CD4-positive, CD25-positive, alpha-beta regulatory T cell (primary cell): Measurements from ENCODE around the gene HDAC9. TPM values are rescaled to one million over a fixed set of nuclear protein-coding genes. Genes with fewer than 3 reads are reported as not detected.

ENCODE experiments used
- ATAC-seq, 2 donors: fragments of 150-1000 bp; cut with Tn5 transposase; one replicate each; pipeline ENCODE4 v1.10.0; 2021; ENCODE audit warnings: low read depth in 2 of 2, moderate number of reproducible peaks in 2 of 2, moderate library complexity in 1 of 2
- DNase-seq, 3 donors: peaks; one replicate each; pipeline versions ENCODE4 v3.0.0 to v3.0.0-alpha.2; 2012 to 2022; ENCODE audit warnings: mixed read lengths in 1 of 3
- H3K27ac ChIP-seq: one replicate; pipeline ENCODE4 v1.7.0; 2013; ENCODE audit warnings: mild to moderate bottlenecking, low read length; ENCODE audit not compliant: insufficient read depth, poor library complexity, severe bottlenecking
- H3K27me3 ChIP-seq: one replicate; pipeline ENCODE4 v1.7.0; 2013; ENCODE audit warnings: low read length; ENCODE audit not compliant: control insufficient read depth, insufficient read depth
- H3K36me3 ChIP-seq: one replicate; pipeline ENCODE4 v1.7.0; 2013; ENCODE audit warnings: mild to moderate bottlenecking, low read length, moderate library complexity; ENCODE audit not compliant: control insufficient read depth, insufficient read depth
- H3K4me1 ChIP-seq: 2 replicates; pipeline ENCODE4 v1.7.0; 2013; ENCODE audit warnings: mild to moderate bottlenecking, low read length; ENCODE audit not compliant: insufficient read depth, control insufficient read depth, poor library complexity, severe bottlenecking
- H3K4me3 ChIP-seq: one replicate; pipeline ENCODE4 v1.7.0; 2013; ENCODE audit warnings: low read depth, mild to moderate bottlenecking, low read length, moderate library complexity
- H3K9me3 ChIP-seq, 2 experiments: 1 replicate in 1 of 2; 2 replicates in 1 of 2; pipeline ENCODE4 v1.7.0; 2013; ENCODE audit warnings: low read length in 2 of 2, mild to moderate bottlenecking in 1 of 2, moderate library complexity in 1 of 2; ENCODE audit not compliant: control insufficient read depth in 2 of 2
- H3K27ac Mint-ChIP-seq, 3 donors: one replicate each; pipeline ENCODE4 v1.8.0; 2020 to 2022; ENCODE audit warnings: mild to moderate bottlenecking in 3 of 3, mixed read lengths in 3 of 3, moderate library complexity in 2 of 3
- H3K27me3 Mint-ChIP-seq: one replicate; pipeline ENCODE4 v1.8.0; 2022; ENCODE audit warnings: mild to moderate bottlenecking, mixed read lengths
- H3K36me3 Mint-ChIP-seq: one replicate; pipeline ENCODE4 v1.8.0; 2020; ENCODE audit warnings: mixed read lengths
- H3K4me1 Mint-ChIP-seq, 4 donors: one replicate each; pipeline ENCODE4 v1.8.0; 2020 to 2022; ENCODE audit warnings: mixed read lengths in 4 of 4, mild to moderate bottlenecking in 1 of 4
- H3K4me3 Mint-ChIP-seq, 4 donors: one replicate each; pipeline ENCODE4 v1.8.0; 2020 to 2022; ENCODE audit warnings: mild to moderate bottlenecking in 4 of 4, mixed read lengths in 4 of 4, moderate library complexity in 3 of 4
- H3K9me3 Mint-ChIP-seq, 7 donors: one replicate each; pipeline ENCODE4 v1.8.0; 2020 to 2022; ENCODE audit warnings: mixed read lengths in 7 of 7, mild to moderate bottlenecking in 3 of 7, moderate library complexity in 2 of 7
- polyA plus RNA-seq, 4 donors: library from polyadenylated mRNA; unstranded; fragments of 300-500 nt; fragmentation: Illumina TruSeq; gene quantifications; one replicate each; pipeline ENCODE4 v1.2.3, GENCODE V29; 2021
- total RNA-seq: library from RNA; stranded (reverse); gene quantifications from one replicate; pipeline ENCODE4 v1.2.3, GENCODE V29; 2022

The HDAC9 gene
- total and polyA plus RNA-seq, 5 donors from 2014 or later, result 4.1 to 23.7 (median 10.4) TPM

DNA sequence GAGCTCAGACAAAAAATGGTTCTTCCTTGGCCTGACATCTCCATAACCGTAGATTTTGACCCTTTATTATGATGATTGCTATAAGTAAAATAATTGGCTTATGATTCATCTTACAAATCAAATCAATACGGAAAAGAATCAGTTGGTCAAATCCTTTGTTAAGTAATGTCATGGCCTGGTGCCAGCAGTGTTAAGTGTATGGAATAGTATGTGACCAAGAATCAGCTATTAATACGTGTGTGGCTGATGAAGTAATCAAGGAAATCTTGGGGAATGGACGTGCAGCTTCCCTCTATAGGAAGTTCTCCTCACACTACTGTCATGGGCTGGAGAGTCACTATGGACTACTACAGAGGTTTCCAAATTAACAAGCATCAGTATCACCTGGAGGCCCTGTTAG, 391.3 kb downstream of the HDAC9 start:
- Mint-ChIP-seq H3K9me3 (peaks cover 0 to 4% (median 0%) of the 10 kb centered on the region in 7 donors), H3K36me3 (no peaks in the 10 kb centered on the region)
- no peak for ATAC-seq

DNA sequence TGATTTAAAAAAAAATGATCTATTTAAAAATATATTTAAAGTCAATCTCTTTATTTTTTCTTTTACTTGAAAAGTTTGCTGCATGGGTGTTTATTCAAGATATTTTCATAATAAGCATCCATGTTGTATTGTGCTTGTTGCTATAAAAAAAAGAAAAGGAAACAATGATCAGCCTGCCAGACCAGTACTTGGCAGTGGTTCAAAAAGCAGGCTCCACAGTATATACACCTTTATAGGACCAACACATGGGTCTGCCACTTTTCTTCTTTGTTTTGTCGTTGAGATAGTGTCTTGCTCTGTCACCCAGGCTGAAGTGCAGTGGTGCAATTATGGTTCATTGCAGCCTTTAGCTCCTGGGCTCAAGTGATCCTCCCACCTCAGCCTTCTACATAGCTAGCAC, 393.9 kb downstream of the HDAC9 start:
- Mint-ChIP-seq H3K27ac (no peak overlapping the region), H3K27me3 (no peaks in the 10 kb centered on the region), H3K4me1 (no peaks in the 10 kb centered on the region), H3K36me3 (no peaks in the 10 kb centered on the region), H3K4me3 (no peak overlapping the region), H3K9me3 (peaks cover 0 to 4% (median 0%) of the 10 kb centered on the region in 7 donors)
- no peak overlapping the region for H3K4me3 ChIP-seq
- DNase-seq (no peak), ATAC-seq (no peak)
- H3K27ac ChIP-seq, result no peak overlapping the region
- no peaks in the 10 kb centered on the region for H3K9me3 ChIP-seq
- no peaks in the 10 kb centered on the region for H3K4me1 ChIP-seq
- no peaks in the 10 kb centered on the region for H3K27me3 ChIP-seq
- no peaks in the 10 kb centered on the region for H3K36me3 ChIP-seq

More for the DNA sequence above, 391.3 kb downstream of the HDAC9 start:
- Histone ChIP-seq H3K4me3 (no peak overlapping the region), H3K4me1 (no peaks in the 10 kb centered on the region), H3K27ac (no peak overlapping the region), H3K27me3 (no peaks in the 10 kb centered on the region), H3K9me3 (no peaks in the 10 kb centered on the region), H3K36me3 (no peaks in the 10 kb centered on the region)
- no peak overlapping the region for H3K4me3 Mint-ChIP-seq
- no peak for DNase-seq
- no peaks in the 10 kb centered on the region for H3K4me1 Mint-ChIP-seq
- H3K27me3 Mint-ChIP-seq, result no peaks in the 10 kb centered on the region
- H3K27ac Mint-ChIP-seq, result no peak overlapping the region

GRCh38 chr7:18890134-18890533, 394.6 kb downstream of the HDAC9 start:
- Histone ChIP-seq H3K4me1 (no peaks in the 10 kb centered on the region), H3K36me3 (no peaks in the 10 kb centered on the region), H3K9me3 (no peaks in the 10 kb centered on the region), H3K27me3 (no peaks in the 10 kb centered on the region), H3K4me3 (no peak overlapping the region), H3K27ac (no peak overlapping the region)
- H3K27ac Mint-ChIP-seq, result no peak overlapping the region
- no peaks in the 10 kb centered on the region for H3K36me3 Mint-ChIP-seq
- DNase-seq, result no peak
- no peak overlapping the region for H3K4me3 Mint-ChIP-seq
- H3K9me3 Mint-ChIP-seq, result peaks cover 0 to 4% (median 0%) of the 10 kb centered on the region in 7 donors
- H3K27me3 Mint-ChIP-seq, result no peaks in the 10 kb centered on the region
- H3K4me1 Mint-ChIP-seq, result no peaks in the 10 kb centered on the region
- no peak for ATAC-seq

- ATAC-seq, result no peak
- no peak overlapping the region for H3K27ac ChIP-seq
- H3K36me3 Mint-ChIP-seq, result no peaks in the 10 kb centered on the region
Measured at GRCh38 chr7:18890885-18891621, 395.5 kb downstream of the HDAC9 start.

DNA sequence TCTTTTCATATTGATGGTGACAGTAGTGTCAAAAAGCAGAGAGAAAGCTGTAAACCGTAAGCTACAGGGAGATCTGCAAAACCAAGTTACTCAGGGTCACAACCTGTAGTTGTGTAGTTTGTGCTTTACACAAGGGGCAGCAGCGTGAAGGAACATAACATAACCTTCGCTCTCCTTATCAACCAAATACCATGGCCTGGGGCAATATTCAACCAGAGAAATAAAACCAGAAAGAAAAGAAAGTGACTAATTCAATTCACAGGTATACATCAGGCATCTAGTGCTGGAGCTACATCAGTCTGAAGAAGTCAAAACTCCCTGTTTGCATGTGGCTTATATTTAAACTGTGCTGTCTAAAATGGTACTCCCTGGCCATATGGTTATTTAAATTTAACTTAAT, 397.6 kb downstream of the HDAC9 start:
- Histone ChIP-seq H3K4me1 (no peaks in the 10 kb centered on the region), H3K36me3 (no peaks in the 10 kb centered on the region), H3K4me3 (no peak overlapping the region), H3K9me3 (no peaks in the 10 kb centered on the region), H3K27ac (no peak overlapping the region), H3K27me3 (no peaks in the 10 kb centered on the region)
- Mint-ChIP-seq H3K27me3 (no peaks in the 10 kb centered on the region), H3K4me3 (no peak overlapping the region), H3K9me3 (peaks cover 0 to 4% (median 0%) of the 10 kb centered on the region in 7 donors), H3K4me1 (no peaks in the 10 kb centered on the region), H3K36me3 (no peaks in the 10 kb centered on the region), H3K27ac (no peak overlapping the region)
- no peak for ATAC-seq
- DNase-seq, result no peak

More at GRCh38 chr7:18890885-18891621, 395.5 kb downstream of the HDAC9 start:
- Mint-ChIP-seq H3K27me3 (no peaks in the 10 kb centered on the region), H3K4me3 (no peak overlapping the region), H3K4me1 (no peaks in the 10 kb centered on the region), H3K9me3 (peaks cover 0 to 4% (median 0%) of the 10 kb centered on the region in 7 donors), H3K27ac (no peak overlapping the region)
- DNase-seq, result no peak
- Histone ChIP-seq H3K4me1 (no peaks in the 10 kb centered on the region), H3K36me3 (no peaks in the 10 kb centered on the region), H3K4me3 (no peak overlapping the region), H3K27me3 (no peaks in the 10 kb centered on the region), H3K9me3 (no peaks in the 10 kb centered on the region)

DNA sequence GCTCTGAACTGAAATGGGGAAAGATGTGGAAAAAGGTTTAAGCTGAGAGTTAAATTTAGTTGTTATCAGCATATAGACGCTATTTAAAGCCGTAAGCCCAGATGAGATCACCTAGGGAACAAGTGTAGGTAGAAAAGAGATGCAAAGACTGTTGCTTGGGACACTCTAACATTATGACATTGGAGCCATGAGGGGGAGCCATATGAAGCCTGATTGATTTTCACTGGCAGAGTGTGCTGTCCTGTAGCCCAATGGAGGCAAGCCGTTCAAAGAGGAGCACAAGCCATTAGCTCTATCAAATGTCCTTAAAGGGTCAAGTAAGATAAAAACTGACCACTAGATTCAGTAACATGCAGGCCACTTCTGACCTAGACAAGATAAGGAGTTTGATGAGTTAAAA, 398.6 kb downstream of the HDAC9 start:
- Histone ChIP-seq H3K4me1 (no peaks in the 10 kb centered on the region), H3K27ac (no peak overlapping the region), H3K4me3 (no peak overlapping the region), H3K36me3 (no peaks in the 10 kb centered on the region), H3K27me3 (no peaks in the 10 kb centered on the region), H3K9me3 (no peaks in the 10 kb centered on the region)
- H3K4me3 Mint-ChIP-seq, result no peak overlapping the region
- no peaks in the 10 kb centered on the region for H3K36me3 Mint-ChIP-seq
- ATAC-seq (no peak), DNase-seq (no peak)
- no peaks in the 10 kb centered on the region for H3K27me3 Mint-ChIP-seq
- no peaks in the 10 kb centered on the region for H3K4me1 Mint-ChIP-seq
- no peak overlapping the region for H3K27ac Mint-ChIP-seq
- peaks cover 0 to 4% (median 0%) of the 10 kb centered on the region in 7 donors for H3K9me3 Mint-ChIP-seq

DNA sequence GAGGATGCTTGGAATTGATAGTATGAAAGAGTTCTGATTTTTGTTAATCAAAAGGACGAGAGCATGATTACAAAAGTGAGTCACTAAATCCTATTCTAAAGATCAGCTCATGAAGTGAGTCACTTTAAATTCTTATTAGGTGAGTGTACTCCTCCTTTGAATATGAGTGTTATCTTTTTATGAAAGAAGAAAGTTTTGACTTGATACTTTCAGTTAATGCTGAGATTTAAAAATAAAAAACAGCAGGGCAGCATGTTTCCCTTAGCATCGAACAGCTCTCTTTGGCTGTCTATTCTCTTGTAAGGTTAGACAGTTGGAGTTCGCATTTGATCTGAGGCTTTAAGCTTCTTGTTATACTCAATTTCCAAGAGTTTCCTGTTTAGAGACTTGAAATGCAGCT, 399.9 kb downstream of the HDAC9 start:
- Mint-ChIP-seq H3K36me3 (no peaks in the 10 kb centered on the region), H3K27me3 (no peaks in the 10 kb centered on the region), H3K4me3 (no peak overlapping the region), H3K9me3 (peaks cover 0 to 2% (median 0%) of the 10 kb centered on the region in 7 donors), H3K4me1 (no peaks in the 10 kb centered on the region), H3K27ac (no peak overlapping the region)
- ATAC-seq, result no peak
- no peak for DNase-seq
- H3K27me3 ChIP-seq, result no peaks in the 10 kb centered on the region
- H3K4me3 ChIP-seq, result no peak overlapping the region
- H3K4me1 ChIP-seq, result no peaks in the 10 kb centered on the region
- H3K27ac ChIP-seq, result no peak overlapping the region
- no peaks in the 10 kb centered on the region for H3K36me3 ChIP-seq
- H3K9me3 ChIP-seq, result no peaks in the 10 kb centered on the region

- Histone ChIP-seq H3K27me3 (no peaks in the 10 kb centered on the region), H3K36me3 (no peaks in the 10 kb centered on the region), H3K9me3 (no peaks in the 10 kb centered on the region), H3K4me3 (no peak overlapping the region), H3K4me1 (no peaks in the 10 kb centered on the region), H3K27ac (no peak overlapping the region)
- Mint-ChIP-seq H3K4me3 (no peak overlapping the region), H3K9me3 (peaks cover 0 to 2% (median 0%) of the 10 kb centered on the region in 7 donors), H3K36me3 (no peaks in the 10 kb centered on the region), H3K27ac (no peak overlapping the region), H3K27me3 (no peaks in the 10 kb centered on the region), H3K4me1 (no peaks in the 10 kb centered on the region)
- ATAC-seq (no peak), DNase-seq (no peak)
Measured at GRCh38 chr7:18896343-18896975, 400.9 kb downstream of the HDAC9 start.
